GM21526 (cell line): Measurements from ENCODE around the gene KRT82.

Experiments
- ATAC-seq: cut with Tn5 transposase; IDR thresholded peaks from one replicate; pipeline ENCODE4 v1.9.1; 2021; ENCODE audit warnings: moderate library complexity; ENCODE audit not compliant: unreplicated experiment, low FRiP score

The KRT82 gene

GRCh38 chr12:52389313-52390207 is 16.6 kb downstream of the KRT82 start:
- no peak for ATAC-seq

- no peak for ATAC-seq
These were observed 18.3 kb downstream of the KRT82 start for GRCh38 chr12:52387859-52388258.

- no peak for ATAC-seq
These were observed 20.9 kb downstream of the KRT82 start, which contains the start of gene KRT84 for GRCh38 chr12:52385226-52385702. TSS of gene KRT84 (minus strand) at chr12:52385652. CDS start at chr12:52385585, 67 bp downstream.

GRCh38 chr12:52383331-52383730 is 22.8 kb downstream of the KRT82 start:
- no peak for ATAC-seq

- ATAC-seq = no peak
These were observed 23.3 kb downstream of the KRT82 start for GRCh38 chr12:52382854-52383253.

GRCh38 chr12:52381206-52381605 is 24.9 kb downstream of the KRT82 start:
- ATAC-seq = no peak

GRCh38 chr12:52380271-52380694 is 25.9 kb downstream of the KRT82 start:
- ATAC-seq = no peak

- ATAC-seq = no peak
These were observed 26.6 kb downstream of the KRT82 start for GRCh38 chr12:52379536-52379935.

GRCh38 chr12:52378091-52378490 is 28.0 kb downstream of the KRT82 start:
- ATAC-seq = no peak

GRCh38 chr12:52377266-52377665 is 28.9 kb downstream of the KRT82 start:
- ATAC-seq = no peak

GRCh38 chr12:52372216-52373154 is 33.6 kb downstream of the KRT82 start:
- ATAC-seq = no peak

GRCh38 chr12:52371716-52372115 is 34.4 kb downstream of the KRT82 start:
- no peak for ATAC-seq

- no peak for ATAC-seq
These were observed 35.1 kb downstream of the KRT82 start for GRCh38 chr12:52370926-52371608.

GRCh38 chr12:52369809-52370208 is 36.3 kb downstream of the KRT82 start:
- ATAC-seq = no peak

GRCh38 chr12:52369211-52369610 is 36.9 kb downstream of the KRT82 start:
- ATAC-seq = no peak

- ATAC-seq = no peak
These were observed 37.6 kb downstream of the KRT82 start for GRCh38 chr12:52368508-52368907.

- no peak for ATAC-seq
These were observed 38.3 kb downstream of the KRT82 start for GRCh38 chr12:52367876-52368275.

GRCh38 chr12:52366738-52367485 is 39.2 kb downstream of the KRT82 start, which contains the start of gene KRT85:
TSS of gene KRT85 (minus strand) at chr12:52367481. CDS start at chr12:52367405, 76 bp downstream.
- no peak for ATAC-seq

- no peak for ATAC-seq
These were observed 41.1 kb downstream of the KRT82 start for GRCh38 chr12:52364901-52365489.
